Activated B cell treated with CpG ODN at 0.5 μM for 24 hours (primary cell): ENCODE data around the gene NUCKS1. TPM values are rescaled to one million over a fixed set of nuclear protein-coding genes. Genes with fewer than 3 reads are reported as not detected.

Experiments used
- ATAC-seq: fragments of 200-7000 bp; cut with Tn5 transposase; one replicate; pipeline ENCODE4 v1.10.0; 2021; ENCODE audit warnings: low read depth, mild to moderate bottlenecking, moderate library complexity
- CTCF ChIA-PET: fragments of 350-600 bp; sonication (Branson Sonifier 250); formaldehyde crosslinking; loops from one replicate; lab custom pipeline; 2021; ENCODE audit warnings: antibody characterized with exemption; lab: Charles Lee
- POLR2A ChIA-PET: fragments of 350-600 bp; sonication (Branson Sonifier 250); formaldehyde crosslinking; loops from one replicate; lab custom pipeline; 2021; ENCODE audit warnings: antibody characterized with exemption; lab: Charles Lee
- DNase-seq: peaks from one replicate; pipeline ENCODE4 v3.0.0; 2022
- H3K27ac Mint-ChIP-seq: one replicate; pipeline ENCODE4 v1.8.0; 2020; ENCODE audit warnings: mixed read lengths
- H3K27me3 Mint-ChIP-seq: one replicate; pipeline ENCODE4 v1.8.0; 2021; ENCODE audit warnings: mixed read lengths
- H3K36me3 Mint-ChIP-seq: one replicate; pipeline ENCODE4 v1.8.0; 2021; ENCODE audit warnings: low read depth, mixed read lengths
- H3K4me1 Mint-ChIP-seq: one replicate; pipeline ENCODE4 v1.8.0; 2021; ENCODE audit warnings: mixed read lengths
- H3K4me3 Mint-ChIP-seq: one replicate; pipeline ENCODE4 v1.8.0; 2020; ENCODE audit warnings: mild to moderate bottlenecking, mixed read lengths
- H3K9me3 Mint-ChIP-seq: one replicate; pipeline ENCODE4 v1.8.0; 2020; ENCODE audit warnings: mixed read lengths
- CTCF ChIP-seq: fragments of 200-600 bp; IDR thresholded peaks from one replicate; pipeline ENCODE4 v1.8.0; 2022; ENCODE audit warnings: antibody characterized with exemption, mild to moderate bottlenecking
- intact Hi-C: fragments of 100-400 bp; cut with micrococcal nuclease; formaldehyde crosslinking; loops from one replicate; pipeline ENCODE4 v1.15.1; 2024
- total RNA-seq: library from RNA; stranded (reverse); gene quantifications from 2 replicates; pipeline ENCODE4 v1.2.3, GENCODE V29; 2022

NUCKS1 gene
- total RNA-seq, 1 donor from 2014 or later: 113 TPM

DNA sequence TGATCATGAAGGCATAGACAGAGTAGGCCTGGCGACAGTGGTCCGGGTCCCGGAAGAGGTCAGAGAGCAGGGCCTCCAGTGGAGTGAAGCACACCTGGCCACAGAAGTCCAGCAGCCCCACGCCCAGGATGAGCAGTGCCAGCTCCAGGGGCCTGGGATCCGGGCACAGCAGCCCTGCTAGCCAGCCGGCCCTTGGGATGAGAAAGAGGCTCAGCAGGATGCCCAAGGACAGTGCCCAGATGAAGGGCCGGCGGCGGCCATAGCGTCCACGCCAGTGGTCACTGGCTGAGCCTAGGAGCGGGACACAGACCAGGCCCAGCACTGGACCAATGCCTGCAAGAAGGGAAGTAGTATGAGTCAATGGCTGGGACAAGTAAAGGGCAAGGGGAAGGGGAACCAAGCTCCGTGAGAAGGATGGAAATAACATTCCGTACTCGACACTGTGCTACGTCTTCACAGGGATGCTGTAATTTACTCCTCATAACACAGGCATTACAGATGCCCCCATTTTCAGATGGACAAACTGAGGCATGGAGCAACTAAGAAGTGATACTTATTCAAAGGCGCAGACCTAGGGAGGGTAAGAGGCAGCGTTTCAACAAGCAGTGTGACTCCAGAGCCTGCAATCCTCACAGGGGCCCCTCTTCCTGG is 86.6 kb downstream of the NUCKS1 start:
- ATAC-seq: no peak
- Mint-ChIP-seq H3K4me3 (no peak overlapping the region), H3K27ac (no peak overlapping the region), H3K36me3 (peaks cover 11% of the 10 kb centered on the region), H3K4me1 (peaks cover 61% of the 10 kb centered on the region), H3K9me3 (no peaks in the 10 kb centered on the region), H3K27me3 (no peaks in the 10 kb centered on the region)
- no peak for TF ChIP-seq CTCF
- intact Hi-C loops: loop anchor here (10.0 kb wide), 1 partner anchor 1161 kb away; no protein-coding TSS in a partner anchor
- DNase-seq: no peak
- ChIA-PET POLR2A (no interaction called here), CTCF (interaction anchor here (18.8 kb wide), 1 partner anchor 44 kb away, joined by 628 read pairs; no protein-coding TSS in a partner anchor)

Other genes starting within 250 kb of the NUCKS1 start
- 1.9 and 2.6 TPM in 2 replicates for gene CDK18, start 245.5 kb downstream of the NUCKS1 start, total RNA-seq
- 130 and 141 TPM in 2 replicates for gene ELK4, start 118.2 kb downstream of the NUCKS1 start, total RNA-seq
- 6.9 and 7.4 TPM in 2 replicates for gene SLC45A3, start 69.7 kb downstream of the NUCKS1 start, total RNA-seq
- gene RAB29, start 25.3 kb upstream of the NUCKS1 start, total RNA-seq: 149 and 156 TPM in 2 replicates
- 31.2 and 32.4 TPM in 2 replicates for gene SLC41A1, start 63.0 kb upstream of the NUCKS1 start, total RNA-seq
- gene PM20D1, start 100.0 kb upstream of the NUCKS1 start, total RNA-seq: 1.2 and 2.1 TPM in 2 replicates
- not detected in 2 replicates for gene SLC26A9, start 193.3 kb upstream of the NUCKS1 start, total RNA-seq